ENCODE measurements around the gene CPT2.
"Not testable (repeated sequence)": the region's sequence is repeated elsewhere in the genome, so short reads cannot be mapped to it uniquely, and the experiment has no call there.

CPT2 gene

DNA sequence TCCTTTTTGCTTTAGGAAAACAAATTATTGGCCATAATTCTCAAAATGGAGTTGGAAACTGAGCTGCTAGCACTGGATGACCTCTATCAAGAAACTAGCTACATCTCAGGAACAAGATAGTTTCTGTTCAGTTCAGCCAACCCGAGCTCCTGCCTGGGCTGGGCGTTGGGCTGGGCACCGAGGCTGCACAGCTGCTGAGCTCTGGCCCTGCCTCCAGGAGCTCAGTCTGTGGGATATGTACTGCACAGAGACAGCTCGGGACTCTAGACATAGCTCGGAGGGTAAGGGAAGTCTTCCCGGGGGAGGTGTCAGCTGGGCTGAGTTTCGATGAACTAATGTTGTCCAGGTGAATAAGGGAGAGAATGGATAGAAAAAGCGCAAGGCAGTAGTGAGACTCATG lies 29.7 kb upstream of the CPT2 start:
- CTCF ChIA-PET = interaction anchor here (0.8 to 1.3 kb wide), 2 partner anchors 14 to 18 kb away, joined by 3 read pairs; no protein-coding TSS in a partner anchor
- peaks cover 35% of the 10 kb centered on the region for H3K27me3 Mint-ChIP-seq
- H3K27ac Mint-ChIP-seq = no peak overlapping the region
- no peak for DNase-seq
- no peaks in the 10 kb centered on the region for H3K9me3 Mint-ChIP-seq
- H3K4me3 Mint-ChIP-seq = no peak overlapping the region
- H3K4me1 Mint-ChIP-seq = no peaks in the 10 kb centered on the region
- H3K36me3 Mint-ChIP-seq = no peaks in the 10 kb centered on the region

DNA sequence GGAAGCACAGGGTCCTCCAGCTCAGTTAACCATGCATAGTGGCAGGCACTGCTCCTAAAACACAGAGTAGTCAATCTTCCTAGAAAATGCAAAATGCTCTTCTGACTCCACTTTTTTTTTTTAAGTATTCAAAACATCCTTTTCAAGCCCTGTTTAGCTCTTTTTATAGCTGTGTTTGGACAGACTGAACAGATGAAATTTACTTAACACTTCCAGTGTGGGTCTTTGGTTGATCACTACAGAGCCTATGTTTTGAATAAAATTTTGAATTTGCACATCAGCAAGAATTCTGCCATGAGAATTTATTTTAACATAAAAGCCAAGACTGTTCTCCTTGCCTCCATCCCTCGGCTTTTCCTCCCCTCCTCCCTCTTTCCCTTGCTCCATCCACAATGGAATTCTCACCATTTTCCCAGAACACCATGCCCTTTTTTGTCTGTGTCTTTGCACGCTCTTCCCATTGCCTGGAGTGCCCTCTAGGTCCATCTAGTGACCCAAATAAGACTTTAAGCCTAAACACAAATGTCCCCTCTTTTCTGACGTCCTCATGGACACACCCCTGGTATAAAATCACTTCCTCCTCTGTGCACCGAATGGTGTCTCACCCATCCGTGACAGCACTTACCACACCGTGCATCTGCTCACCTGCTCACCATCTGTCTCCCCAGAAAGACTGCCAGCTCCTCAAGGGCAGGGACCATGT lies 24.0 kb upstream of the CPT2 start:
- Mint-ChIP-seq H3K27me3 (peaks cover 26% of the 10 kb centered on the region), H3K4me3 (no peak overlapping the region), H3K36me3 (no peaks in the 10 kb centered on the region), H3K27ac (no peak overlapping the region), H3K9me3 (no peaks in the 10 kb centered on the region), H3K4me1 (peaks cover 6% of the 10 kb centered on the region)
- CTCF ChIA-PET = interaction anchor here (1.3 to 2.1 kb wide), 3 partner anchors 8 to 13 kb away, joined by 5 to 7 read pairs (median 6); no protein-coding TSS in a partner anchor
- DNase-seq = no peak

DNA sequence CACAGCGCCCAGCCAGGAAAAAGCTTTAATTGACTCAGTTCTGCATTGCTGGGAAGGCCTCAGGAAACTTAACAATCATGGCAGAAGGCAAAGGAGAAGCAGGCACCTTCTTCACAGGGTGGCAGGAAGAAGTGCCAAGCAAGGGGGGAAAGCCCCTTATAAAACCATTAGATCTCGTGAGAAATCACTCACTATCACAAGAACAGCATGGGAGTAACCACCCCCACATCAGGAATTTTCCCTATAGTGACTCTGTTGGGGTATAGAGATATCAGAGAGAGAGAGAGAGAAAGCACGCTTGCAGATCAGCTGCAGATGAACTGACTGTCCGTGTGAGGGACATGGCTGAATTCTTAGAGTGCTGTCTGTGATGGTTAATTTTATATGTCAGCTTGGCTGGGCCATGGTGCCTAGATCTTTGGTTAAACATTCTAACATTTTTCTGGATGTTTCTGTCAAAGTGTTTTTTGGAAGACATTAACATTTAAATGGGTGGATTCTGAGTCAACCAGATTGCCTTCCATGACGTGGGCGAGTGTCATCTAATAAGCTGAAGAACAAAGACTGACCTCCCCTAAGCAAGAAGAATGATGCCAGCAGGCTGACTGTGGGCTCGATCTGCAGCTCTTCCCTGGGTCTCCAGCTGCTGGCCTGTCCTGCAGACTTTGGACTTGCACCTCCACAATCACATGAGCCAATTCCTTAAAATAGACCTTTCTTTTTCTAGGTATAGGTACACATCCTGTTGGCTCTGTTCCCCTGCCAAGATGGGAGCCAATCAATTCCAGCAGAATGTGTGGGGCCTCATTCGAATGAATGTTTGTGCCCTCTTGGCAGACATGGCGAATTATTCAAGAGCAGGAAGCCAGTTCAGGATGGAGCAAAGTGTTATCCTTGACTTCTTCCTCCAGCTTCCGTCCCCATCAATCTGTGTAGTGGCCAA lies 21.4 kb upstream of the CPT2 start:
- Mint-ChIP-seq H3K27ac (no peak overlapping the region), H3K9me3 (no peaks in the 10 kb centered on the region), H3K36me3 (no peaks in the 10 kb centered on the region), H3K4me3 (no peak overlapping the region), H3K4me1 (peaks cover 6% of the 10 kb centered on the region), H3K27me3 (peaks cover 38% of the 10 kb centered on the region)
- no peak for DNase-seq
- CTCF ChIA-PET = interaction anchor here (0.6 to 1.5 kb wide), 3 partner anchors 9 to 92 kb away, joined by 3 to 6 read pairs (median 5); no protein-coding TSS in a partner anchor

DNA sequence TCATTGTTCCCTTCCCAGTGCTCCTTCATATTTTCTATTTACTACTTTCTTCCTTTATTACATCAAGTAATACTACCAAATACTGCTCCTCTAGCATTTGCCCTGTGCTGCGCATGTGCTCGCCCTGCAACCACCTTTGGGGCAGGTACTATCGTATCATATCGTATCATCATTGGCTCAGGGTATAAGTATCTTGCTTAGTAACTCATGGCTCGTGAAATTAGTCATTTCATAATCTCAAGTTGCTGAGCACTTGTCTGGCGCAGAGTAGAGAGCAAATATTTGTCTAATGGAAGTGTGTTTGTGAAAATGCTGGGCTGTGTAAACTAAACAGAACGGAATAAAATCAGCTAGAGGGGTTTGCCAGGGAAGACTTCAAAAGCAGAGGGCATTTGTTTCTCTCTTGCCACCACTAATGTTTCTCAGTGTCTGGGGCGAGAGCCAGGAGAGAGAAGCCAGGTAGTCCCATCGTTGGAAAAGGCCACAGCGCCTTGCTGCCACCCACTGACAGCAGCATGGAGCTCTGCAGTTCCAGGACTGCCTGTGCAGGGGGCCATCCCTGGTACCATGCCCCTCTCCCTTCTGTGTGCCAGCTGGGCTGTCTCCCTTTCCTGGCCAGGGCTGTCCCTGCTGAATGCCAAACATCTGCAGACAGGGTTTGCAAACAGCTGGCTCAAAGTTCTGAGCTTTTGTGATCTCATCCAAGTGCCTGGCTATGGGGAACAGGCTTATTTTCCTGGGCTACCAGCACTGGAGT lies 20.0 kb upstream of the CPT2 start:
- no peak overlapping the region for H3K4me3 Mint-ChIP-seq
- CTCF ChIA-PET = interaction anchor here (0.8 to 1.5 kb wide), 2 partner anchors 8 to 9 kb away, joined by 3 to 5 read pairs; no protein-coding TSS in a partner anchor
- H3K27ac Mint-ChIP-seq = no peak overlapping the region
- H3K27me3 Mint-ChIP-seq = peaks cover 51% of the 10 kb centered on the region
- H3K4me1 Mint-ChIP-seq = peaks cover 6% of the 10 kb centered on the region
- no peaks in the 10 kb centered on the region for H3K36me3 Mint-ChIP-seq
- no peak for DNase-seq
- H3K9me3 Mint-ChIP-seq = no peaks in the 10 kb centered on the region

DNA sequence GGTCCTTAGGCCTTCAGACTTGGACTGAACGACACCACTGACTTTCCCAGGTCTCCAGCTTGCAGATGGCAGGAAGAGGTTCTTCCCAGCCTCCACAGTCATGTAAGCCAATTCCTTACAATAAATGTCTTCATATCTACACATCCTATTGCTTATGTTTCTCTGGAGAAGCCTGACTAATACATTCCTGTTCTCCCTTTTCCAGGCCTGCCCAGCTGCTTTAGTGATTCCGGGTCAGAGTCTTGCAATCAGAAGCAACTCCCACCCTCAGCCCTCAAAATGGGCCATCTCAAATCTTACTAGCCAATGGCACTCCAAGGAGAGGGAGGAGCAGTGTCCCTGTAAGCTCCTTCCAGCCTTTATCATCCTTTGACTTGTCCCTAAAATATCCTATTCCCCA lies 16.4 kb upstream of the CPT2 start:
- no peak overlapping the region for H3K4me3 Mint-ChIP-seq
- CTCF ChIA-PET = interaction anchor here (0.8 to 1.6 kb wide), 5 partner anchors 9 to 275 kb away, joined by 3 to 7 read pairs (median 6); partner anchors contain the start of gene ECHDC2
- no peak overlapping the region for H3K27ac Mint-ChIP-seq
- H3K9me3 Mint-ChIP-seq = no peaks in the 10 kb centered on the region
- H3K27me3 Mint-ChIP-seq = peaks cover 36% of the 10 kb centered on the region
- H3K36me3 Mint-ChIP-seq = no peaks in the 10 kb centered on the region
- DNase-seq = no peak
- H3K4me1 Mint-ChIP-seq = no peaks in the 10 kb centered on the region

DNA sequence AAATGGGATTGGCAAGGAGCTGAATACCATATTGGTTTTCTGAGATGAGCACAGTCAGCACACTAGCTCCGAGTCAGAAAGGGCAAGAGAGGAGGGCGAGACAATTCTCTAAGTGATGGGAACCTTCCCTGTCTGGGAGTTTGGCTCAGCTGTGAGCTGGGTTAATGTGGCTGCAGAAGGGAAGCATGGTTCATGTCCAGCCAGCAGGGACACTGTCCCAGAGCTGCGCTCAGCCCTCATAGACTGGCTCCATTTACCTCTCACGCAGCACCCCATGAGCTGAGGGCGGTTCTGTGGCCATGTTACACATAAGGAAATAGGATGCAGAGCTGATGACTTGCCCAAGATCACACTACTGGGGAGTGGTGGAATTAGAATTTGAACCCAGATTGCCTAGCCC lies 15.7 kb upstream of the CPT2 start:
- H3K27me3 Mint-ChIP-seq = peaks cover 36% of the 10 kb centered on the region
- no peak for DNase-seq
- H3K27ac Mint-ChIP-seq = no peak overlapping the region
- no peaks in the 10 kb centered on the region for H3K9me3 Mint-ChIP-seq
- H3K4me3 Mint-ChIP-seq = no peak overlapping the region
- H3K4me1 Mint-ChIP-seq = no peaks in the 10 kb centered on the region
- H3K36me3 Mint-ChIP-seq = no peaks in the 10 kb centered on the region
- CTCF ChIA-PET = interaction anchor here (0.7 to 1.6 kb wide), 8 partner anchors 9 to 338 kb away, joined by 3 to 7 read pairs (median 4); partner anchors contain the start of genes ECHDC2 and ZYG11A

DNA sequence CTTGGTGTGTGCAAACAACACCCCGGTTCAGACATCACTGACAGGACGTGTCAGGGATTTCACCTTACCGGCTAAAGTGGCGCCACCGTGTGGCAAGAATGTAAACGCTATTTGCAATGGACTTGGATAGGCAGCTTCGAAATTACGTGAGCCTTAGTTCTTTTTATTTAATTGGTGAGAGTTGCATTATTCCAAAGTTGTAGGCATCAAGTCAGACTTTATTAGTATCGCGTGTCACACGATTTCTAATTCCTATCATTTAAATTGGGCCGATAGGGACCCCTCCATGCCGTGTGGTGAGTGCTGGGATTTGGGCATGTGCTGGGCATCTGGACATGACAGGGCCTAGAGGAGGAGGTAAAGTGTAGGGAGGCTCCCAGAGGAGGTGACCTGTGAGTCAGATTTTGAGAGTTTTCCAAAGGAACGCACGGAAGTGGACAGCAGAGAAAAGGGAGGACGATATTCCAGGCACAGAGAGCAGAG lies 14.5 kb upstream of the CPT2 start:
- no peak overlapping the region for H3K27ac Mint-ChIP-seq
- H3K9me3 Mint-ChIP-seq = no peaks in the 10 kb centered on the region
- CTCF ChIA-PET = interaction anchor here (1.1 to 3.5 kb wide), 7 partner anchors 8 to 339 kb away, joined by 3 to 18 read pairs (median 5); partner anchors contain the start of genes ECHDC2 and ZYG11A
- peaks cover 30% of the 10 kb centered on the region for H3K27me3 Mint-ChIP-seq
- H3K4me1 Mint-ChIP-seq = no peaks in the 10 kb centered on the region
- DNase-seq = peak; percentile 89
- no peak overlapping the region for H3K4me3 Mint-ChIP-seq
- H3K36me3 Mint-ChIP-seq = no peaks in the 10 kb centered on the region

DNA sequence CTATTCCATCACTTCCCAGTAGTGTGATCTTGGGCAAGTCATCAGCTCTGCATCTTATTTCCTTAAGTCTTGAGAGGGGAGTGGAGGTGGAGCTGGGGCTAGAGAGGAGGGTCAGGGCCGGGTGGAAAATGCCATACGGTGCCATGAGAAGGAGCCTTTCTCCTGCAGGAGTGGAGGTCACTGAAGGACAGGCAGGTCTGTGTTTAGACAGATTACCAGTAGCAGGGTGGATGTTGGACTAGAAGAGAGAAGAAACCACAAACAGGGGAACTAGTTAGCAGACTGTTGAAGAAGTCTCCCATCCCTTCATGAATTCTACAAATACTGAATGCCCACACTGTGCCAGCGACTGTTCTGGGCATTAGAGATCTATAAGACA lies 13.9 kb upstream of the CPT2 start:
- peaks cover 30% of the 10 kb centered on the region for H3K27me3 Mint-ChIP-seq
- no peak overlapping the region for H3K27ac Mint-ChIP-seq
- DNase-seq = no peak
- H3K4me3 Mint-ChIP-seq = no peak overlapping the region
- no peaks in the 10 kb centered on the region for H3K36me3 Mint-ChIP-seq
- H3K4me1 Mint-ChIP-seq = no peaks in the 10 kb centered on the region
- CTCF ChIA-PET = interaction anchor here (1.1 to 3.5 kb wide), 7 partner anchors 9 to 484 kb away, joined by 3 to 18 read pairs (median 5); partner anchors contain the start of genes COA7 and ECHDC2
- H3K9me3 Mint-ChIP-seq = no peaks in the 10 kb centered on the region

DNA sequence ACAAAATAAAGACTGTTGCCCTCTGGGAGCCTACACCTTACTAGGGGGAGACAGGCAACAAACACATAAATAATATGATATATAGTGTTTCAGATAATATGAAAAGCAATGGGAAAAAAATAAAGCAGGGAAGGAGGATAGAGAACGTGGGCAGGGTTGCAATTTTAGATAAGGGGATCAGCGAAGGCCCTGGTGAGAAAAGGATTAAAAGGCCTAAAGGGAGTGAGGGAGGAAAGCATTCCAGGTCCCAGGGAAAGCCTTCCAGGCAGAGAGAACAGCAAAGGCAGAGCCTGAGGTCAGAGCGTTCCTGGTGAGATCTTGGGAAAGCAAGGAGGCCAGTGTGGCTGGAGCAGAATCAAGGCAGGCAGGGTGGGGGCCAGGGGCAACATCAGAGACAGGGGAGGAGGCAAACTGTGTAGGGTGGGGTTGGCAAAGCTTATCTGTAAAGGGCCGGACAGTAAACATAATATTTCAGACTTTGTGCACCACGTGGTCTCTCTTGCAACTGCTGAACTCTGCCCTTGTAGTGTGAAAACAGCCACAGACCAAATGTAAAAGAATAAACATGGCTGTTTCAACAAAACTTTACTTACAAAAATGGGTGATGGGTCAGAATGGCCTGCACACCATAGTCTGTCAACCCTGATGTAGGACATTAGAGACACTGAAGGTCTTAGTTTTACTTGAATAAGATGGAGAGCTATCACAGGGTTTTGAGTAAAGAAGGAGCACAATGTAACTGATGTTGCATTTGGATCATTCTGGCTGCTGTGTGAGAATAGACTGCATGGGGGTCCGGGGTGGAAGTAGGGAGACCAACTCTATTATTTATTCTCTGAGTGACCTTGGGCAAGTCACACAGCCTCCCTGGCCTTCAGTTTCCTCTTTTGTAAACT lies 13.3 kb upstream of the CPT2 start:
- Mint-ChIP-seq H3K9me3 (no peaks in the 10 kb centered on the region), H3K4me1 (no peaks in the 10 kb centered on the region), H3K27me3 (peaks cover 30% of the 10 kb centered on the region), H3K4me3 (no peak overlapping the region), H3K27ac (no peak overlapping the region), H3K36me3 (no peaks in the 10 kb centered on the region)
- CTCF ChIA-PET = interaction anchor here (0.8 to 3.5 kb wide), 7 partner anchors 9 to 485 kb away, joined by 4 to 18 read pairs (median 5); partner anchors contain the start of genes COA7 and ECHDC2
- no peak for DNase-seq

DNA sequence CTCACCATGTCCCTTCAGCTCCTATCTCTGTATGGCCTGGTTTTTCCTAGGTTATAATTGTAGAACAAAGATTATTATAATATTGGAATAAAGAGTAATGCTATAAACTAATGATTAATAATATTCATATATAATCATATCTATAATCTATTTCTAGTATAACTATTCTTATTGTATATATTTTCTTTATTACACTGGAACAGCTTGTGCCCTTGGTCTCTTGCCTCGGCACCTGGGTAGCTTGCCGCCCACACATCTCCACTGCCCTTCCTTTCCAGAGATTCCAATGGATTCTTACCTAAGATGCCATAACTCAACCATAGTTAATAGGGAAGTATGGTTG lies 10.7 kb upstream of the CPT2 start:
- H3K27me3 Mint-ChIP-seq = peaks cover 12% of the 10 kb centered on the region
- H3K36me3 Mint-ChIP-seq, H3K9me3 Mint-ChIP-seq, H3K27ac Mint-ChIP-seq, H3K4me1 Mint-ChIP-seq, DNase-seq, H3K4me3 Mint-ChIP-seq: not testable (repeated sequence)
- CTCF ChIA-PET = interaction anchor here (0.8 to 2.2 kb wide), 9 partner anchors 9 to 483 kb away, joined by 3 to 15 read pairs (median 4); no protein-coding TSS in a partner anchor

DNA sequence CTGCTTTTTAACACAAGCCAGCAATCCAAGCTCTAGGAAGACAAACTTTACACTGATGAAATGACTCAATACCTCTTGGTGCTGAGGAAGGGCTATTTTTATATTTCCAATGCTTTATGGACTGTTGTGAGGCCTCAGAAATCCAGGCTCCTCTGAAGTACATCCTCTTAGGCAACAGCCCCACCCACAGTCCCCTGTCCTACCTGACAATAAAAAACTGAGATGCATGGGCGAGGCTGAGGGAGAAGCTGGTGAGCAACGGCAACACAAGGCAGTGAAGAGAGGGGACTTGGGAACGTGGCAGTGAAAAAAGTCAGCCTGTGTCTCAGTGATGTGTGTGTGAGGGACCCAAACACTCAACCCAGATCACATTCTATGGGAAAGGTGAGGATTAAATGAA lies 10.1 kb upstream of the CPT2 start:
- H3K4me3 Mint-ChIP-seq = no peak overlapping the region
- DNase-seq = no peak
- CTCF ChIA-PET = interaction anchor here (0.8 to 2.2 kb wide), 10 partner anchors 8 to 382 kb away, joined by 3 to 15 read pairs (median 4); no protein-coding TSS in a partner anchor
- no peaks in the 10 kb centered on the region for H3K36me3 Mint-ChIP-seq
- H3K27me3 Mint-ChIP-seq = peaks cover 7% of the 10 kb centered on the region
- H3K27ac Mint-ChIP-seq = no peak overlapping the region
- H3K9me3 Mint-ChIP-seq = no peaks in the 10 kb centered on the region
- no peaks in the 10 kb centered on the region for H3K4me1 Mint-ChIP-seq

DNA sequence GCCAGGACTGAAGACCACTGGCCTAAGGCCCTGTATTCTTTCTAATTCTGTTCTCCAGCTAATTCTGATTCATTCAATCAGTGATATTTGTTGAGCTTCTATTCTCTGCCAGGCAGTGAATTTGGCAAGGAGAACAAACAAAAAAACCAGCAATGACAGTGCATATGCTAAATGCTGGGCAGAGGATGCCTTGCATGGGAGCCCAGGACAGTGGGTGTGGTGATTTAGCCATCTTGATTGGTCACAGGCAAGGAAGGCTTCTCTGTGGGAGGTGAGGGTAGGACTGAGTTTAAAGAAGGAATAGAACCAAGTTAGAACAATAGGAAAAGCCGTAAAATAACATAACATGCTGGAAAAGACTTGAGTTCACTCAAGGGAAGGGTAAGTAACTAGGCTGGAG lies 9.2 kb upstream of the CPT2 start:
- CTCF ChIA-PET = interaction anchor here (1.2 to 2.1 kb wide), 5 partner anchors 7 to 282 kb away, joined by 3 to 15 read pairs (median 7); no protein-coding TSS in a partner anchor
- DNase-seq = no peak
- Mint-ChIP-seq H3K27ac (no peak overlapping the region), H3K4me1 (no peaks in the 10 kb centered on the region), H3K27me3 (peaks cover 6% of the 10 kb centered on the region), H3K9me3 (no peaks in the 10 kb centered on the region), H3K4me3 (no peak overlapping the region), H3K36me3 (no peaks in the 10 kb centered on the region)

DNA sequence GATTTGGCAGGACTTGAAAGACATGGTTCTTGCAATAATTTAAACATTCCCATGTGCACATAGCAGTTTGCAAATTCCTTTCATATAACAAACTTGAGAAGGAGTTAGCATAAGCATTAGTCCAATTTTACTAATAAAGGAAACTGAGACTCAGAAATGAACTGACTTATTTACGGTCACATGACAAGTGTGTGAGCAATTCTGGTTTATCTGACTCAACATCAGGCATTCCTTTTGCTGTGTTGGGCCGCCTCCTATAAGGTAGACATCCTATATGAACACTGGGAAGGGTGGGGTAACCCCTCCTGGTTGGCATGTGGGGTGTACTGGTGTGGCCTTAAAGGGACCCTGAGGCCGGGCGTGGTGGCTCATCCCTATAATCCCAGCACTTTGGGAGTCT lies 8.5 kb upstream of the CPT2 start:
- Mint-ChIP-seq H3K4me3 (no peak overlapping the region), H3K36me3 (no peaks in the 10 kb centered on the region), H3K27me3 (peaks cover 6% of the 10 kb centered on the region), H3K4me1 (no peaks in the 10 kb centered on the region), H3K9me3 (no peaks in the 10 kb centered on the region), H3K27ac (no peak overlapping the region)
- no peak for DNase-seq
- CTCF ChIA-PET = no interaction called here

Measured in activated naive CD4-positive, alpha-beta T cell treated with anti-CD3 and anti-CD28 coated beads, Interleukin-2, amount 10 ng/mL, durations not matched to agents 7 days and 5 days (primary cell).